NT2/D1 (cell line): Measurements from ENCODE around the gene EPPIN.

Source experiments
- DNase-seq: peaks from one replicate; pipeline ENCODE4 v3.0.0-alpha.2; 2011; ENCODE audit warnings: low read depth, low spot score
- H3K27me3 ChIP-seq: 2 replicates; pipeline ENCODE4 v1.6.0; 2011; ENCODE audit warnings: mild to moderate bottlenecking; ENCODE audit not compliant: insufficient read length, insufficient read depth
- H3K36me3 ChIP-seq: 2 replicates; pipeline ENCODE4 v1.6.1; 2011; ENCODE audit warnings: mild to moderate bottlenecking, low read length, mixed read lengths; ENCODE audit not compliant: insufficient read depth, insufficient read length
- H3K4me1 ChIP-seq: 2 replicates; pipeline ENCODE4 v1.5.1; 2011; ENCODE audit not compliant: insufficient read depth, insufficient read length
- H3K4me3 ChIP-seq: 2 replicates; pipeline ENCODE4 v1.5.1; 2011; ENCODE audit warnings: low read depth; ENCODE audit not compliant: insufficient read length
- H3K9ac ChIP-seq: 2 replicates; pipeline ENCODE4 v1.6.0; 2011; ENCODE audit warnings: low read depth; ENCODE audit not compliant: insufficient read length
- H3K9me3 ChIP-seq: 2 replicates; pipeline ENCODE4 v1.5.1; 2011; ENCODE audit warnings: mild to moderate bottlenecking, low read length; ENCODE audit not compliant: insufficient read depth
- SUZ12 ChIP-seq: IDR thresholded peaks from 2 replicates; pipeline ENCODE4 v1.6.1; 2011; ENCODE audit not compliant: insufficient read length, insufficient read depth; ENCODE audit errors: extremely low read depth
- YY1 ChIP-seq: IDR thresholded peaks from 2 replicates; pipeline ENCODE4 v1.6.1; 2011; ENCODE audit not compliant: insufficient read length, insufficient read depth
- ZNF274 ChIP-seq: IDR thresholded peaks from 2 replicates; pipeline ENCODE4 v1.6.1; 2011; ENCODE audit warnings: mild to moderate bottlenecking, low read depth, low read length

The EPPIN gene

DNA sequence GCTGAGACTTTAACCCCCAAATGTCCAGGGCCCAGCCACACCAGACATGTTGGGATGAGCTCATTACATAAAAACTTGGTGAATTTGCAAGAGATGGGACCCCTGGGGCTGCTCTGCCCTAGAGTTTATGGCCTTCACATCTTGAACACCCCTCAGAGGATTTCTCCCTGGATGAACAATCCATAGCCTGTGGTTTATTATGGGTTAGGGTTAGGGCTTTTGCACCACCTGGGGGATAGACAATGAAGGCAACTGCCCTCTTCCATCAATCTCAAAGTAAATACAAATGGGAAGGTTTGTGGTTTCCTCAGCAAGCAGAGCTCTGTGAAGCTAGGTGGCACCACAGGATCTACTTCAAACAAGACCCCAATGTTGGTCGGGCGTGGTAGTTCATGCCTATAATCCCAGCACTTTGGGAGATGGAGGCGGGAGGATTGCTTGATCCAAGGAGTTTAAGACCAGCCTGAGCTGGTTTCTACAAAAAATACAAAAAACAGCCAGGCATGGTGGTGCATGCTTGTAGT lies 49.2 kb downstream of the EPPIN start:
- H3K9ac ChIP-seq: no peak overlapping the region
- H3K9me3 ChIP-seq: no peaks in the 10 kb centered on the region; the same call in 1 of the 2 replicates
- no peaks in the 10 kb centered on the region for H3K4me1 ChIP-seq
- H3K27me3 ChIP-seq: no peaks in the 10 kb centered on the region
- DNase-seq: peak; percentile 63
- no peak overlapping the region for H3K4me3 ChIP-seq
- TF ChIP-seq SUZ12 (no peak), ZNF274 (no peak), YY1 (no peak)
- H3K36me3 ChIP-seq: no peaks in the 10 kb centered on the region

DNA sequence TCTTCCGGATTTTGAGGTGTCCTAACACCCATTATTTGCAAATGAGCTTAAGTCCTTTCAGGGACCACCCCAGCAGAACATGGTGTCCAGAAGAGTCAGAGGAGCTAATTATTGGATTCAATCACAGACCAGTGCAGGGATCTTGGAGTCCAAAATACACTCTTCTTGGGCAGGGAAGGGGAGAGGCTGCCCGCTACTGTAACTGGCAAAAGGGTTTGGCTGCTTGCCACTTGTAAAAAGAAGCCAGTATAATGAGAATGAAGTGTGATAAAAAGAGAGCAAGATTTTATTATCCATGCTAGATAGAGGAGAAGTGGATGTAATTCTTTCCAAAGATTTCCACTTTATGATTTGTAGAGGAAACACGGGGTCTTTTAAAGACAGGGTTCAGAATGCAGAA lies 51.0 kb downstream of the EPPIN start:
- no peak for TF ChIP-seq ZNF274
- no peak for TF ChIP-seq YY1
- TF ChIP-seq SUZ12: no peak
- Histone ChIP-seq H3K27me3 (no peaks in the 10 kb centered on the region), H3K9ac (no peak overlapping the region), H3K9me3 (no peaks in the 10 kb centered on the region; the same call in 1 of the 2 replicates), H3K4me3 (no peak overlapping the region), H3K36me3 (no peaks in the 10 kb centered on the region), H3K4me1 (no peaks in the 10 kb centered on the region)
- no peak for DNase-seq

DNA sequence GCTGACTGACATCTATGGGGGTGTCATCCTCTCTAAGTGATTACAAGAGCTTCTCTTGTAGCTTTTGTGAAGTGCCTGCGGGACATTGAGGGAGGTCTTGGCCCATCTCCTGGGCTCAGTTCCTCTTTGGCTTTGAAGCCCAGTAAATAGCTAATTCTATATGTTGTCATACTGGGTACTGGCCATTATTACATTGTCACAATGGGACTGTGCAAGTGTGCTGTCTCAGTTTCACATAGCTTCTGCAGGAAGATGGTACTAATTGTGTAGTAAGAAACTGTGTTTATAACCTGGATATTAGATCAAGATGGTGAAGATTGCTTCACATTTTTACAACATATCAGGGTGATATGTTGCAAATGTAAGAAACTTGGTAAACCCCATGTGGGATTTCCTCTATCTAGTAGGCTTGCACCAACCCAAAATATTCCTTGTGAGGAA lies 51.7 kb downstream of the EPPIN start:
- Histone ChIP-seq H3K4me1 (no peaks in the 10 kb centered on the region), H3K9ac (no peak overlapping the region), H3K4me3 (no peak overlapping the region), H3K27me3 (no peaks in the 10 kb centered on the region), H3K9me3 (no peaks in the 10 kb centered on the region; the same call in 1 of the 2 replicates), H3K36me3 (no peaks in the 10 kb centered on the region)
- TF ChIP-seq YY1 (no peak), ZNF274 (no peak)
- no peak for DNase-seq
